BLaER1 (cell line): Measurements from ENCODE around the gene SCNN1A.

ENCODE experiments used
- H3K27ac ChIP-seq: shearing (Covaris generic); formaldehyde crosslinking; 2 replicates; pipeline ENCODE4 v1.8.1; 2022
- H3K27me3 ChIP-seq: shearing (Covaris generic); formaldehyde crosslinking; 2 replicates; pipeline ENCODE4 v1.8.1; 2022
- H3K36me3 ChIP-seq: shearing (Covaris generic); formaldehyde crosslinking; 2 replicates; pipeline ENCODE4 v1.8.1; 2022
- H3K4me1 ChIP-seq: shearing (Covaris generic); formaldehyde crosslinking; 2 replicates; pipeline ENCODE4 v1.8.1; 2022
- H3K4me2 ChIP-seq: shearing (Covaris generic); formaldehyde crosslinking; 2 replicates; pipeline ENCODE4 v1.8.1; 2022
- H3K4me3 ChIP-seq: shearing (Covaris generic); formaldehyde crosslinking; 2 replicates; pipeline ENCODE4 v1.8.1; 2022
- H3K9ac ChIP-seq: shearing (Covaris generic); formaldehyde crosslinking; 2 replicates; pipeline ENCODE4 v1.8.1; 2022
- H3K9me3 ChIP-seq: shearing (Covaris generic); formaldehyde crosslinking; 2 replicates; pipeline ENCODE4 v1.8.1; 2022
- H4K20me1 ChIP-seq: shearing (Covaris generic); formaldehyde crosslinking; 2 replicates; pipeline ENCODE4 v1.8.1; 2022
- Cebpa-rat ChIP-seq: shearing (Covaris generic); IDR thresholded peaks from 2 replicates; pipeline ENCODE4 v1.8.1; 2022

SCNN1A gene

GRCh38 chr12:6334940-6335450 is 40.4 kb downstream of the SCNN1A start:
- Histone ChIP-seq H4K20me1 (peaks cover 91% of the 10 kb centered on the region), H3K27ac (peak overlapping the region; percentile 98), H3K27me3 (no peaks in the 10 kb centered on the region), H3K36me3 (peaks cover 63% of the 10 kb centered on the region), H3K4me2 (peak overlapping the region; percentile 99), H3K9me3 (no peaks in the 10 kb centered on the region), H3K4me1 (peaks cover 100% of the 10 kb centered on the region), H3K9ac (peak overlapping the region; percentile 96; the same call in 1 of the 2 replicates), H3K4me3 (peak overlapping the region; percentile 92; the same call in 1 of the 2 replicates)
- TF ChIP-seq Cebpa-rat, result no peak

GRCh38 chr12:6334359-6334758 is 41.0 kb downstream of the SCNN1A start:
- Histone ChIP-seq H3K4me3 (no peak overlapping the region), H3K27ac (no peak overlapping the region), H3K9me3 (no peaks in the 10 kb centered on the region), H3K9ac (no peak overlapping the region), H4K20me1 (peaks cover 91% of the 10 kb centered on the region), H3K36me3 (peaks cover 67% of the 10 kb centered on the region), H3K4me1 (peaks cover 100% of the 10 kb centered on the region), H3K4me2 (peak overlapping the region; percentile 99), H3K27me3 (no peaks in the 10 kb centered on the region)
- no peak for TF ChIP-seq Cebpa-rat

GRCh38 chr12:6333566-6333965 is 41.8 kb downstream of the SCNN1A start:
- no peak overlapping the region for H3K9ac ChIP-seq
- no peak overlapping the region for H3K4me3 ChIP-seq
- H3K4me1 ChIP-seq, result peaks cover 100% of the 10 kb centered on the region
- peak overlapping the region; percentile 7; the same call in 1 of the 2 replicates for H3K4me2 ChIP-seq
- no peaks in the 10 kb centered on the region for H3K27me3 ChIP-seq
- H4K20me1 ChIP-seq, result peaks cover 91% of the 10 kb centered on the region
- TF ChIP-seq Cebpa-rat, result no peak
- H3K36me3 ChIP-seq, result peaks cover 69% of the 10 kb centered on the region
- no peaks in the 10 kb centered on the region for H3K9me3 ChIP-seq
- no peak overlapping the region for H3K27ac ChIP-seq

- TF ChIP-seq Cebpa-rat, result no peak
- Histone ChIP-seq H3K36me3 (peaks cover 74% of the 10 kb centered on the region), H3K4me2 (peak overlapping the region; percentile 23; the same call in 1 of the 2 replicates), H3K9ac (no peak overlapping the region), H3K27ac (no peak overlapping the region), H3K4me3 (no peak overlapping the region), H3K4me1 (peaks cover 100% of the 10 kb centered on the region), H3K27me3 (no peaks in the 10 kb centered on the region), H4K20me1 (peaks cover 91% of the 10 kb centered on the region), H3K9me3 (no peaks in the 10 kb centered on the region)
Measured at GRCh38 chr12:6333029-6333428, 42.3 kb downstream of the SCNN1A start.

GRCh38 chr12:6332459-6332858 is 42.9 kb downstream of the SCNN1A start:
- 0 out of 2 replicates have a peak overlapping the region, but pooled peaks have one; percentile 23 for H3K4me2 ChIP-seq
- no peak for TF ChIP-seq Cebpa-rat
- H3K36me3 ChIP-seq, result peaks cover 80% of the 10 kb centered on the region
- no peak overlapping the region for H3K4me3 ChIP-seq
- H3K9me3 ChIP-seq, result no peaks in the 10 kb centered on the region
- H3K27me3 ChIP-seq, result no peaks in the 10 kb centered on the region
- peaks cover 95% of the 10 kb centered on the region for H4K20me1 ChIP-seq
- no peak overlapping the region for H3K27ac ChIP-seq
- H3K4me1 ChIP-seq, result peaks cover 100% of the 10 kb centered on the region
- H3K9ac ChIP-seq, result no peak overlapping the region

GRCh38 chr12:6330999-6331714 is 44.2 kb downstream of the SCNN1A start:
- H4K20me1 ChIP-seq, result peaks cover 100% of the 10 kb centered on the region
- peak overlapping the region; percentile 70 for H3K4me2 ChIP-seq
- peaks cover 100% of the 10 kb centered on the region for H3K4me1 ChIP-seq
- H3K36me3 ChIP-seq, result peaks cover 85% of the 10 kb centered on the region
- no peaks in the 10 kb centered on the region for H3K9me3 ChIP-seq
- H3K4me3 ChIP-seq, result no peak overlapping the region
- H3K9ac ChIP-seq, result no peak overlapping the region
- TF ChIP-seq Cebpa-rat, result no peak
- H3K27me3 ChIP-seq, result no peaks in the 10 kb centered on the region
- H3K27ac ChIP-seq, result no peak overlapping the region

- no peak overlapping the region for H3K9ac ChIP-seq
- peak overlapping the region; percentile 70 for H3K4me2 ChIP-seq
- H3K9me3 ChIP-seq, result no peaks in the 10 kb centered on the region
- H3K27ac ChIP-seq, result no peak overlapping the region
- peaks cover 100% of the 10 kb centered on the region for H3K4me1 ChIP-seq
- H4K20me1 ChIP-seq, result peaks cover 94% of the 10 kb centered on the region
- TF ChIP-seq Cebpa-rat, result no peak
- H3K27me3 ChIP-seq, result no peaks in the 10 kb centered on the region
- H3K4me3 ChIP-seq, result peak overlapping the region; percentile 8; the same call in 1 of the 2 replicates
- H3K36me3 ChIP-seq, result peaks cover 82% of the 10 kb centered on the region
Measured at GRCh38 chr12:6330192-6330591, 45.2 kb downstream of the SCNN1A start.

GRCh38 chr12:6329703-6330064 is 45.7 kb downstream of the SCNN1A start:
- peaks cover 77% of the 10 kb centered on the region for H3K36me3 ChIP-seq
- peak overlapping the region; percentile 8 for H3K4me3 ChIP-seq
- H3K9me3 ChIP-seq, result no peaks in the 10 kb centered on the region
- H3K4me2 ChIP-seq, result peak overlapping the region; percentile 70
- TF ChIP-seq Cebpa-rat, result no peak
- no peak overlapping the region for H3K9ac ChIP-seq
- H3K4me1 ChIP-seq, result peaks cover 100% of the 10 kb centered on the region
- no peaks in the 10 kb centered on the region for H3K27me3 ChIP-seq
- H4K20me1 ChIP-seq, result peaks cover 89% of the 10 kb centered on the region
- 0 out of 2 replicates have a peak overlapping the region, but pooled peaks have one; percentile 19 for H3K27ac ChIP-seq

- peak overlapping the region; percentile 70 for H3K4me2 ChIP-seq
Measured at GRCh38 chr12:6328945-6329702, 46.2 kb downstream of the SCNN1A start.

More at GRCh38 chr12:6328945-6329702, 46.2 kb downstream of the SCNN1A start:
- Histone ChIP-seq H3K4me3 (peak overlapping the region; percentile 8; the same call in 1 of the 2 replicates), H3K36me3 (peaks cover 71% of the 10 kb centered on the region), H3K9me3 (no peaks in the 10 kb centered on the region), H3K27me3 (no peaks in the 10 kb centered on the region), H3K9ac (no peak overlapping the region), H3K27ac (0 out of 2 replicates have a peak overlapping the region, but pooled peaks have one; percentile 19), H4K20me1 (peaks cover 83% of the 10 kb centered on the region), H3K4me1 (peaks cover 100% of the 10 kb centered on the region)
- TF ChIP-seq Cebpa-rat, result no peak
